C4-2B (cell line): ENCODE results near the gene PRRT4.

Experiments used
- ZFX ChIP-seq: fragments of 450-650 bp; IDR thresholded peaks from 2 replicates; pipeline ENCODE4 v1.6.1; 2017
- TF ChIP-seq, protein P1 (sequence below): fragments of 450-650 bp; conservative IDR thresholded peaks from 2 replicates; pipeline ENCODE4 v1.5.1; 2017; ENCODE audit warnings: mild to moderate bottlenecking

DNA sequence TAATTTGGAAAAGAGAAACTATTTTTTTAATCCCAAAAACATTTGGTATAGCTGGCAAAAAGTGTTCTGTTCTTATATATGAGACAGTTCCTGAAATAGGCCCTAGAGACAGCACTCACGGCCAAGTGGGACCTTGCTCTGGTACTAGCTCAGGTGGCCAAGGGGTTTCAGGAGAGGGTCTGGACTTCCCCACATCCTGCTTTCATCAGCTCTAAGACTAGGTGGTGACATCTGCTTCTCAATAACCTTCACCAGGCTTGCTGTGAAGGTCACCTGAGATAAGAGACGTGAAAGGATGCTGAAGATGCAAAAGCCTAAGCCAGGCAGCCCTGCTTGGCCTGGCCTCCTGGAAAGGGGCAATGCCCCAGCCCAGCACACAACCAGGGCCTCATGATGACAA, 58.4 kb downstream of the PRRT4 start:
- TF ChIP-seq, protein P1, sequence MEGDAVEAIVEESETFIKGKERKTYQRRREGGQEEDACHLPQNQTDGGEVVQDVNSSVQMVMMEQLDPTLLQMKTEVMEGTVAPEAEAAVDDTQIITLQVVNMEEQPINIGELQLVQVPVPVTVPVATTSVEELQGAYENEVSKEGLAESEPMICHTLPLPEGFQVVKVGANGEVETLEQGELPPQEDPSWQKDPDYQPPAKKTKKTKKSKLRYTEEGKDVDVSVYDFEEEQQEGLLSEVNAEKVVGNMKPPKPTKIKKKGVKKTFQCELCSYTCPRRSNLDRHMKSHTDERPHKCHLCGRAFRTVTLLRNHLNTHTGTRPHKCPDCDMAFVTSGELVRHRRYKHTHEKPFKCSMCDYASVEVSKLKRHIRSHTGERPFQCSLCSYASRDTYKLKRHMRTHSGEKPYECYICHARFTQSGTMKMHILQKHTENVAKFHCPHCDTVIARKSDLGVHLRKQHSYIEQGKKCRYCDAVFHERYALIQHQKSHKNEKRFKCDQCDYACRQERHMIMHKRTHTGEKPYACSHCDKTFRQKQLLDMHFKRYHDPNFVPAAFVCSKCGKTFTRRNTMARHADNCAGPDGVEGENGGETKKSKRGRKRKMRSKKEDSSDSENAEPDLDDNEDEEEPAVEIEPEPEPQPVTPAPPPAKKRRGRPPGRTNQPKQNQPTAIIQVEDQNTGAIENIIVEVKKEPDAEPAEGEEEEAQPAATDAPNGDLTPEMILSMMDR = no peak
- no peak for TF ChIP-seq ZFX
